Measurements from ENCODE around the gene CROCC2. TPM values are rescaled to one million over a fixed set of nuclear protein-coding genes. Genes with fewer than 3 reads are reported as not detected.
"Not testable (repeated sequence)": the region's sequence is repeated elsewhere in the genome, so short reads cannot be mapped to it uniquely, and the experiment has no call there.

CROCC2 gene
- total RNA-seq, 1 donor from 2014 or later = under 0.01 TPM

DNA sequence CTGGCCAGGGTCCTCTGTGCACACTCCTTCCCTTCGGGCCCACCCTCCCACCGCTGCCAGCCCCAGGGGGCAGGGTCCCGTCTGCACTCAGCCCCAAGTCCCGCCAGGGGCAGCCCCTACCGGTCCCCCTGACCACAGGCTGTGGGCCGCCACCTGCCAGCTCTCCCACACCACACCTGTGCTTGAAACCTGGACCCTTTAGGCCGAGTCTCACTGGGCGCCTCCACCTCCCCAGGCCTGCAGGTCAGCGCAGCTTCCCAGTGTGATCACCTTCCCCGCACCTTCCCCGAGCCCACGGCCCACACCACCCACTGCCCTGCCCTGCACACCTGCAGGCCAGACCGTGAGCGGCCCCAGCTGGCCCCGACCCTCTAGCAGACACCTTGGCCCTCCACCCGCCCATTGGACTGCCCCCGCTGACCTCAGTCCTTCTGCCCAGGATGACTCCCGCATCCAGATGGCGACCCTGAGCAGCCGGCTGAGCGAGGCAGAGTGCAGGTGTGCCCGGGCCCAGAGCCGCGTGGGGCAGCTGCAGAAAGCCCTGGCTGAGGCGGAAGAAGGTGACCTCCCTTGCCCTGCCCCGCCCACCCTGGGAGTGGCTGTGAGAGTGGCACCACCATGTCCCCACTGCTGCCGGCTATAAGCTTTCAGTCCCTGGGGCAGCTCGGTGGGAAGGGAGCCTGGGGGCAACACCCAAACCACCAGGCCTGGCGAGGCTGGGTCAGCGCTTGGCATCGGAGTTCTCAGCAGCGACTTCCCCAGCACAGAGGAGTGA is 61.0 kb downstream of the CROCC2 start:
- no peak for DNase-seq (ENCODE audit: low read depth)

DNA sequence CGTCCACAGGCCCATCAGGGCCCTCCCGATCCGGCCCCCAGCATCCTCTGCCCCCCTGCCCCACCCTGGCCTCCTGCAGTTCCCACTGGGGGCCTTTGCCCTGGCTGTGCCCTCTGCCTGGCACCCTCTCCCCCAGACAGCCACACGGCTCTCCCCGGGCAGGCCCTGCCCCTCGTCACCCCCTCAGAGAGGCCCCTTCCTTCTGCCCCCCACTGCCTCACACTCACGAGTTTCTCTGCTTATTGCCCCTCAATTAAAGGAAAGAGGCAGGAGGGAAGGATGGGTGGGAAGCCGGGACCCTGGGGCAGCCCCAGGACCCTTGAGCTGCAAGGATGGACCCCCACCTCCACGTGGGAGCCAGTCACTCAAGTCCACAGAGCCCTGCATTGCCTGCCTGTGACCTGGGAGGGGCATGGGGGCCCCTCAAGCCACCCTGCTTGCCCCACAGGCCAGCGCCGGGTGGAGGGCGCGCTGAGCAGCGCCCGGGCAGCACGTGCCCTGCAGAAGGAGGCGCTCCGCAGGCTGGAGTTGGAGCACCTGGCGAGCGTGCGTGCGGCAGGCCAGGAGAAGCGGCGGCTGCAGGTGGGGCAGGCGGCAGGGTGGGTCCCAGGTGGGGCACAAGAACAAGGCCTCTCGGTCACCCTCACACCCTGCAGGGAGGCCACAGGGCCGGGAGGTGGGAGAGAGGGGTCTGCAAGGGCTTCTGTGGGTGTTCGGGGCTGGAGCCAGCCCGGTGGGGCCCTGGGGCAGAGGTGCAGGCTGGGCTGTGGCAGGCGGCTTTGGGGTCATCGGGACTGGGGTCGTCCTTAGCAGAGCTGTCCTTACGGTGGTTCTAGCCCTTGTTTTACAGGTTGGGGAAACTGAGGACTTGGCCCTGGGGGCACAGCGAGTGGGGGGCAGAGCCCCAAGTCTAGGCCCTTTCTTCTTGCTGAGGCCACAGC is 61.8 kb downstream of the CROCC2 start:
- no peak for DNase-seq (ENCODE audit: low read depth)

DNA sequence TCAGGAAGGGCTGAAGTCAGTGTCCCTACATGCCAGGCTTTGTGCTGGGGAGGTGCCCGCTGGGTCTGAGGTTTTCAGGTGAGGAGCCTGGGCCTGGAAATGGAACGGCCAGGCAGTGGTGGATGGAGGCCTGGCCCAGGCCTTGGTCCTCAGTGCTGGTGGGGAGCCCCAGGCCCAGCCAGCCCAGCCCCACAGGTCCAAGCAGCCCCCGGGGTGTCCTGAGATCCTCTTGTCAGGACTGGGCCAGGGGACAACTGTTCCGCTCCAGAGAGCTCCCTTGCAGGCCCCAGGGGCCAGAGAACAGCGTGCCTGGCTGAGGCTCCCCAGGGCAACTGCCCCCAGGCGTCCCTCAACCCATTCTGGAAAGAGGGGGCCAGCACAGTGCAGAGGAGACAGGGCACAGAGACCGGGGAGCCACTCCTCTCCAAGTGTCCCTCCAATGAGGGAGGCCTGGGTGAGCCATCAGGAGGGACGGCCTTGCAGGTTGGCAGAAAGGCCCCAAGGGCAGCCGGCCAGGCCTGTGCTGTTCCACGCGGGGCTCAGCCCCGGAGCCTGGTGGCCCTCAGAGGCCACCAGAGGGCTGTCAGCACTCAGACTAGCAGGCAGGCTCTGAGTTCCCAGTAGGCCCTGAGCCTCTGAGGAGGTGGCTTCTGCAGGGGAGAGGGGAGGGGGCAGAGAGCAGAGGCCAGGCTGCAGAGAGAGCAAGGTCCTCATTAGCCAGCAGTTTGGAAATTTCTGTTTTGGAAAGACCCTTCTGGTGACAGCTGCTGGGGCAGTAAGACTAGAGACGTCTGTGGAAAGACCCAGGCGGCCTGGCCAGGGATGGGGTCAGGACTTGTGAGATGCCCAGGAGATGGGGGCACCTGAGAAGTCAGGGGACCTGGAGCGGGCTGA is 62.8 kb downstream of the CROCC2 start:
- DNase-seq (ENCODE audit: low read depth) = no peak

DNA sequence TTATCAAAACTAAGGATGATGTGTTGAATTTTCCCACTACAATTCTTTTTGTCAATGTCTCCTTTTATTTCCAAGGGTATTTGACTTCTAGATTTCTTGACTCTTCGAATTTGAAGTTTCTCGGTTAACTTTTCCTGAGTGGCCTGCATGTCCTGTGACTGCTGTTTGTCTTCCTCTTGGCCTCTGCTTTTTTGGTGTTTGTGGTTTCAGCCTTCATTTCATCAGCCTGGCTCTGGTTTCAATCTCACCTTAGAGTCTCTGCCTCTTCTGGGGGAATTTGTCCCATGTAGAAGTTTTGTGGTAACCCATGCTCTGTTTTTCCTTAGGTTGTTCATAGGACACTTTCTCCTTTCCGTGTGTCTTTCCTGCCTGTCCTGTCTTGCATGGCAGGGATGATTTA is 64.0 kb downstream of the CROCC2 start:
- DNase-seq (ENCODE audit: low read depth) = no peak

DNA sequence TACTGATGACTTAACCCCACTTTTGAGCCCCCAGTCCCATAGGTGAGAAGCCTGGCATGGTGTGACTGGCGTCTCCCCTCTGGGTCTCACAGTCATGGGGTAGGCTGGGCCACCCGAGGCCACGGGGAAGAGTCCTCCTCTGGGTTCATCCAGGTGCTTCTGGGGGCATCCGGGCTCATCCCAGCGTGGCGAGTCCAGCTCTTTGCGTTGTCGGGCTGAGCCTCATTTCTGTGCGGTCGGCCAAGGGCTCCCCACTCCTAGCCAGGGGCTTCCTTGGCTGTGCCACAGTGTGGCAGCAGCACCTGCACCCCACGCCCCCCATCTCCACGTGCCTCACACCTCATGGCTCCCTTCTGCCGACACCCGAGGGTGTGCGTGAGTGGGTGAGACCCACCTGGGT is 64.7 kb downstream of the CROCC2 start:
- DNase-seq (ENCODE audit: low read depth) = no peak

DNA sequence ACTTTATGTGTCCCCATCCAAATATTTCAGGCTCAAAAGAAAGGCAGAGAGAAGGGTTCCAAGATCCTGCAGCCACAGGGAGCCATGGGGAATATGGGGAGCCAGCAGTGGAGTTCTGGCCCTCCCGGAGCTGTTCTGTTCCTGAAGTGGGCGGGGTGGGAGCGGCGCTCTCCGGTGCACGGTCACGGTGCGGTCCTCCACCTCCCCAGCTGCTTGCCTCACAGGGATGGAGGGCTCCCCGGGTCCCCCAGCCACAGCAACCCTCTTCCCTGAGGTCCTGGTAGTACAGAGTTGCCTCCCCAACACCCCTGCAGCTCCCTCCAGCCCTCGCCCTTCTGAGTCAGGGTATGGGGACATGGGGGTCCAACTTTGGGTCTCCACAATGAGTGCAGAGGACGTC is 66.1 kb downstream of the CROCC2 start:
- no peak for DNase-seq (ENCODE audit: low read depth)

DNA sequence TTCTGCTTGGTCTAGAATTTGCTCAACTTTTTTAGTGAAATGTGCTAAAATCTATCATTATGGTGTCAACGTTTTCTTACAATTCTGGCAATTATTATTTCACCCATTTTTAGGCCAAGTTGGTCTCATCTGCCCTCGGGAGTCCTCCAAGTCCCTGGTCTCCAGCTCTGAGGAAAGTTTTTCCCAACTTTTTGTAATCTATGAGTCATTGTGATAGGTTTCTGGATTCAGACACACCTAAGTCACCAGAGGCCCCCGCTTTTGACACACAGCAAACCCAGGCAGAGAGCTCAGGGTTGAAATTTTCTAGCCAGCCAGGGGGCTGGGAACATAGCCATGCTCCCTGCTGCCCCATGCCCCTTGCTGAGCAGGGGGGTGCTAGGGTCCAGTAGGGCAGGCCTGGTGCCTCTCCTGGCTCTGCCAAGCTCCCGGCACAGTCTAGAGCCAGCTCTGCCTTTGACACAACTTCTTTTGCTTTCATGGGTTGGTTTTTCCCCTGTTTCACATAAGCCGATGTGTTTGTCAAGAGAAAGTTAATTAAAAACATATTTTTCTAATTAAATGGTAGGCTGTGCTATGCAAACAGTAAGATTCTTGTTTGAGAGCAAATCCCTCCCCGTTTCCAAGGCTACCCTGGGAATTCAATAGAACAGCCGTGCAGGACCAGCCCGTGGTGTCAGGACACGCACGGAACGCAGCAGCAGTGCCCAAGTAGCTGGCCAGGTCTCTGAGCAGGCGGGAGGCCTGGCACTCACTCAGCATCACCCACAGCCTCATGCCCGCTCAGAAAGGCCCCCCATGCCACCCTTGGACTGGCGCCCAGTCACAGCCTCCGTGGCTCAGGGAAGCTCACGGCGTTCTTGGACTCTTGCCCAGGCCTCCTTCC is 66.7 kb downstream of the CROCC2 start:
- peak; percentile 58 for DNase-seq (ENCODE audit: low read depth)

DNA sequence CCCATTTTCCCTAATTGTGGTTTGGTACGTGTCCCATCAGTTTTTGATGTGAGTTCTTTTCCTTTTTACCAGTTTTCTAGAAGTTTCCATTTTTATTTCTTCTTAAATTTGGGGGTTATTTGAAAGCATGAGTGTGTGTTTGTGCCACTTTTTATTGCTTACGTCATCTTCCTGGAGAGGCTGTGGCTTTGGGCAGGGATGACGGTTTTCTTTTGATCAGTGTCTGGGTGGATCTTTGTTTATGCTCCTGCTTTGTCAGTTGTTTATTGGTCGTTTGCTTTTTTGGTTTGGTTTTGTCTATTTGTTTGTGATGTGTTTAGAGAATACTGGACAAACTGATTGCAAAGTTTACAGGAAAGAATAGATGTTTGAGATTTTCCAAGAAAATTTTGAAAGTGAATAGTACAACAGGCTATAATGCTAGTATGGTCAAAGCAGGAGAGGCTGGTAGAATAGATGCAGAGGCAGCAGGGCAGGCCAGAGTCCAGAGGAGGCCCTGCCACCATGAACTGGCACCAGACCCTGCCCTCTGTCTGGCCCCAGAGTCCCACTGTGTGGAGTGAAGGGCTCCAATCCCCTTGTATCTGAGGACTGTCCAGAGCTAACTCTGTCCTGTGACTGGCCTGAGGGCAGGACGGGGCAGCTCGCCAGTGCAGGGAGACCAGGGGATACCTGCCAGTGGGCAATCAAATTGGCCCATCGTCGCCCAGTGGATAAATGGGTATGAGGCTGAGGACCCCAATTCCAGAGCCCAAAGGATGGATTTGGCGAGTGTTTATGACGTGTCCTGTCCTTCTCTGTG is 68.8 kb downstream of the CROCC2 start:
- no peak for DNase-seq (ENCODE audit: low read depth)

DNA sequence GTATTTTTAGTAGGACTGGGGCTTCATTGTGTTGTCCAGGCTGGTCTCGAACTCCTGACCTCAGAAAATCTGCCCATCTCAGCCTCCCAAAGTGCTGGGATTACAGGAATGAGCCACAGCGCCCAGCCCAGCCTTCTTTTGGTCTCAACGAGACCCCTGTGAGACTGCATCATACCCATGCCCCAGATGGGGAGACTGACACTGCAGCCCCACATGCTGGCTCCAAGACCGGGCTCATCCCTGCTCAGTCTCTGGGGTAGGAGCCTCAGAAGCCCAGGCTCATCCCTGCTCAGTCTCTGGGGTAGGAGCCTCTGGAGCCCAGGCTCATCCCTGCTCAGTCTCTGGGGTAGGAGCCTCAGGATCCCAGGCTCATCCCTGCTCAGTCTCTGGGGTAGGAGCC is 69.8 kb downstream of the CROCC2 start:
- not testable (repeated sequence) for DNase-seq (ENCODE audit: low read depth)

DNA sequence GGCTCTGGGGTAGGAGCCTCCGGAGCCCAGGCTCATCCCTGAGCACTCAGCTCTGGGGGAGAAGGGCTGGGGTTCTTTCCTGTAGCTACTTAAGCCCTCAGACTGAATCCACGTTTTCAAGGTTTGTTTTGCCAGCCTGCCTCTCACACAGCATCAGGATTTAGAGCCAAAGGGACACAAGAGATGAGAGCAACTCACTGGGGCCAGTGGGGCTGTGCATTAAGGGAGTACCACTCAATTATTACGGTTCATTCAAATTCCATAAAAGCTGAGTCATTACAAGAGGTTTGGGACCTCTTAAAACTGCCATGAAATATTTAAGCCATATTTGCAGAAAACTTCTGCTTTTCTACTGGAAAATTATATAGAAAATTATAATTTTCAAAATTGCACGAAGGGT is 75.1 kb downstream of the CROCC2 start:
- no peak for DNase-seq (ENCODE audit: low read depth)

DNA sequence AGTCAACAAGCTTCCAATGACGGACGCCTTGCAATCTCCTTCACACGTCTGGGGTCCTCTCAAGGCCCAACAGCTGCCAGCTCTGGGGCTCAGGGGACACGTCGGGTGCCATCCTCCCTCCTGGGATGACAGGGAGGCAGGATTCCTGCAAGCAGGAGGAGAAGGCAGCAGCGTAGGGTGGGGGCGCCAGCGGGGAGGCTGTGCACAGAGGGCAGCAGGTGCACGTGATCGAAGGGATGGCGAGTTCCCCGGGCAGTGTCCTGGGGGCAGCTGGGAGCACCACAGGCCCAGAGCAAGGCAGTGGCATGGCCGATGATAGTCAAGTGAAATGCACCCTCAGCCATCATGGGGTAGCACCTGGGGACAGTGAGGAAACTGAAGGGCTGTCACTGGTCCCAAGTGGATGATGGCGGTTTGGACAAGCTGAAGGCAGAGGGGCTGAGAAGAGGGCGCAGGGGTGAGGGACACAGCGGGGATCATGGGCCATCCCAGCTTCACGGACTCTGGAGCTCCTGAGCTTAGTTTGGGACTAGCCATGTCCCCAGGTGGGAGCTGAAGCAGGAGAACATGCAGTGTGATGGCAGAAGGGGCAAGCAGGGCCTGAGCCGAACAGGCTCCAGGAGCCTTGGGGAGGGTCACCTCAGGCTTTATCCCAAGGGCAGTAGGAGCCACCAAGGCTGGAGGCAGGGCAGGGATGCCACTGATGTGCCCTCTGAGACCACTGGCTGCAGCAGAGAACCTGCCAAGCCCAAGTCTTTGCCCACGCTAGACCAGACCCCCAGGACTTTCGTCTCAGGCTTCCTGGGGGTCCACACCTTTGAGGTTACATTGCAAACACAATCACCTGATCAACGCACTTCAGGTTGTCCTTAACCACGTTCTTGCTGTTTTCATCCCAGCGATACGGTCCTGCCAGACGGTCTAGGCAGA is 76.0 kb downstream of the CROCC2 start:
- DNase-seq (ENCODE audit: low read depth) = no peak

DNA sequence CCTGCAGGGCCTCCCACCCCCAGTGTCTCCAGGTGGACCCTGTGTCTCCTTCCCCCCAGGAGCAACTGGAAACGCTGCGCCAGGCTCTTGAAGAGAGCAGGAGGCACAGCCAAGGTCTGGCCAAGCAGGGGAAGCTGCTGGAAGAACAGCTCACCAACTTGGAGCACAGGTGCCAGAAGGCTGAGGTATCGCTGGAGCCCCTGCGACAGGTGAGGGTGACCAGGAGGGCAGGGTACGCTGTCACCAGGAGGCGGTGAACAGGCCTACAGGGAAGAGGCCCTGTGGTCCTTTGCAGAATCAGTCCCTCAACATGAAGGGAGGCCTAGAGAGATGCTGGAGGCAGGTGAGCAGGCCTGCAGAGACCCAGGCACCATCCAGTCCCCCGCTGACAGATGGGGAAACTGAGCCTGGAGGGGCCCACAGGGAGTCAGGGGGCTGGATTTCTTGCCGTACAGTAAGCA is 76.7 kb downstream of the CROCC2 start:
- DNase-seq (ENCODE audit: low read depth) = no peak

DNA sequence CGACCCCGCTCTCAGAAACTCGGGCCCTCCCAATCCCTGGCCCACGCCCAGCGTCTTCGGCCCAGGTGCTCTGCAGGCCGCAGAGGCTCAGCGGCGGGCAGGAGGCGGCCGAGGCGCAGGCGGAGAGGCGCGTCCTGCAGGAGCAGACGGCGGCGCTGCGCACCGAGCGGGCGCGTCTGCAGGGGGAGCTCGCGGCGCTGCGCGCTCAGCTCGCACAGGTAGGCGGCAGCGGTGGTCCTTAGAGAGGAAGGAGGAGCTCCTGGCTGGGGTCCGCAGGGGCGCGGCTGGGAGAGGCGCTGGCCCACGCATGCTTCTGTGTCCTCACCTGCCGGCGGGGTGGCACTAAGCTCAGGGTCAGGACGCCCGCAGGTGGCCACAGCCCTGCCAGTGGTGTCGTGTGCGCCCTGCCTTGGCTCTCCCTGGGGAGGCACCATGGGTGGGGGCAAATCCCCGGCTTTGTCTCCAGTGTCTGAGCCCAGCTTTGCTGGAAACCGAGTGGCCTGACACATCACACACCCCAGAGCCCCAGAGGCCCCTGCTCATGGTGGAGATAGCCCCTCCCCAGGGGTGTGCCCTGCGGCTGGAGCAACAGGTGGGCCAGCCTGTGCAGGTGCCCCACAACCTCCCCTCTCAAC is 77.3 kb downstream of the CROCC2 start:
- DNase-seq (ENCODE audit: low read depth) = no peak

DNA sequence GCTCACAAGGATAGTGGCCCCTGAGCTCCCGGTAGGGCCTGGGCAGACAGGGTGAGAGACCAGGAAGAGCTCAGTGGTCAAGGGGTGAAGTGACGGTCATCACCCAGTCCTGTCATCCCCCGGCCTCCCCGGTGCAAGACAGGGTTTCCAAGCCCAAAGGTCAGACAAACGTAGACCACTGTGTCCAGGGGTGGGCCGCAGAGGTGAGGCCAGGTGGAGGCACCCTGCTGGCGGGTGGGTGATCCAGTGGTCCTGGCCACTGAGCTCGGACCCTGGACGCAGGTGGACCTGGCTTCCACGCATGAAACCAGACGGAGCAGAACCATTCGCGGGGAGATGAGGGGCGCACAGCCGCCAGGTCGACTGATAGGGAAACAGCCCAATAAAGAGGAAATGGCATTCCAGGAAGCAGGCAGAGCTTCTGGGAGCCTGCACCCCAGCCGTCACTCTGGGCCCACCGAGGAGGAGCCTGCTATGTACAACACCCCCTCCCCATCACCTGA is 77.9 kb downstream of the CROCC2 start:
- DNase-seq (ENCODE audit: low read depth) = no peak

DNA sequence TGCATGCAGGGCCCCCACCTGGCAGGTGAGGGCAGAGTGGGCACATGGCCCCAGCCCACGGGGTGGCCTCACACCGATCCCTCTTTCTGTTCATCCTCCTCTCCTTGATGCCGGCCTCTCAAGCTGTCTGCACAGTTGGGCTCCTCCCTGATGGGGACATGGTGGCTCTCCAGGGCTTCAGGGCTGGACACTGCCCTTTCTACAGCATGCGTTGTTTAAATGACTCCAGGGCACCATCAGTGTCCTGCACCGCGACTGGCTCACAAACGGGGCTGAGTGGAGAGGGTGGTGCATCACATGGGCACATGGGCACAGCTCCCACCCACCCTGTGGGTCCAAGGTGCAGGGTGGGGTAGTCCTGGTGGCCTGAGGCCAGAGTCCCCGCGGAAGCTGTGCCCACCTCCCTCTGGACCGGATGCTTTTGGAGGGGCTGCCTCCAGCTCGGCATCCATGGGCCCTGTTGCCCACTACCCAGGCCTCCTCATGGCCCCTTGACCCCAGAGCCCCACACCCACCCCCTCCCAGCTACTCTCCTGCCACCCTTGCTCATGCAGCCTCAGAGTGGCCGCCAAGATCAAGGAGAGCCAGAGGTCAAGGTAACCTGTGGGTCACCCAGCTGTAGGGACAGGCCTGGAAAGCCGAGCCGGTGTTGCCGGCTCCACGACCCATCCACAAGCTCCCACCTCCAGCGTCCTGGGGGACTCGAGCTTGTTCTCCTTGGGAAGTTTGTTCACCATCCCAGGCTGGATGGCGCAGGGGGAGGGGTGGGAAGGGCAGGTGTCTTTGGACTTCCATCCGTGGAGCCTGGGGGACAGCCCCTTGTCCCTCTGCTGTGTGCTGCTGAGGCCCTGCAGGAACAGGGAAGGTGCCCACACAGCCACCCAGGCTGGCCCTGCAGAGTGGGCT is 80.0 kb downstream of the CROCC2 start:
- no peak for DNase-seq (ENCODE audit: low read depth)

DNA sequence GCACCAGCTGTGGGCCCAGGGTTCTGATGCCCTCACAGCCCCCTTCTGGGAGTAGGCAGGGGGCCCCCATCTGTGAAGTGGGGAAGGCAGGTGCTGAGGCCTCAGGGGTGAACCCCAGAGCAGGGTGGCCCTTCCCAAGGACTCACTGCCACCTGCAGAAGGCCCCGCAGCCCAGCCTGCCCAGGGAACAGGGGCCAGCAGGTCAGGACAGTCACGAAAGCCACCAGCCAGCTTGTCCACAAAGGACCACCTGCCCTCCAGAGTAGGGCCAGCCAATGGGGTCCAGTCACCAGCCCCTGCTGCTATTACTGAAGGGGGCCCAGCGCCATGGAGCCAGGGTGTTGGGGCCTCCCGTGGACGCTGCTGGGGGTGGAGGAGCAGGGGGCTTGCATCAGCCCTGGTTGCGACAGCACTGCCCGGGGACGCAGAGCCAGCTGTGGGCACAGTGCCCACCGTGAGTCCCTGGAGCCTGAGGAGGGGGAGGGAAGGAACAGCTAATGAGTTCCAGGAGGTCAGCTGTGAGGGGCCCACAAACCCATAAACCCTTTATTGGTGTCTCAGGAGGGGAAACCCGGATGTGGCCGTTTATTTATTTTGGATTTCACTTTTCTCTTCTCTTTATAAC is 80.8 kb downstream of the CROCC2 start:
- DNase-seq (ENCODE audit: low read depth) = peak; percentile 56

DNA sequence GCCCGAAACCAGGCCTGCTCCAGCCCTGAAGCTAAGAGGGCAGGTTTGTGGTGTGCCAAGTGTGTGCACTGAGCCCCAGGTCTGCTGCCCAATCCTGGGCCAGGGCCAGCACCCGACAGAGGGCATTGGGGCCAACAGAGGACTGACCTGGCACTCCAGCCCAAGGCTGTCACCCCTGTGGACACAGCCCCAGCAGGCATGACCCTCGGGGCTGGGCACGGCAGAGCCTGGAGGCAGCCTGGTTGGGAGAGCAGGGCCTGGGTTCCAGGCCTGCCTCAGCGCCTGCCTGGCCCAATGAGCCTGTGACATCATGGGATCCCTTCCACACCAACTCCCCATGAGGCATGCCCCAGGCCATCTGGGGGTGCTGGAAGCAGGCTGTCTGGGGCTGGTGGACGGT is 81.5 kb downstream of the CROCC2 start:
- DNase-seq (ENCODE audit: low read depth) = no peak

All from renal cortical epithelial cell (primary cell).